ENCODE results near the gene SLIT3. TPM values are rescaled to one million over a fixed set of nuclear protein-coding genes. Genes with fewer than 3 reads are reported as not detected.

SLIT3 gene
- total and polyA plus RNA-seq, 8 donors = 1.2 to 24.5 (median 8.6) TPM

DNA sequence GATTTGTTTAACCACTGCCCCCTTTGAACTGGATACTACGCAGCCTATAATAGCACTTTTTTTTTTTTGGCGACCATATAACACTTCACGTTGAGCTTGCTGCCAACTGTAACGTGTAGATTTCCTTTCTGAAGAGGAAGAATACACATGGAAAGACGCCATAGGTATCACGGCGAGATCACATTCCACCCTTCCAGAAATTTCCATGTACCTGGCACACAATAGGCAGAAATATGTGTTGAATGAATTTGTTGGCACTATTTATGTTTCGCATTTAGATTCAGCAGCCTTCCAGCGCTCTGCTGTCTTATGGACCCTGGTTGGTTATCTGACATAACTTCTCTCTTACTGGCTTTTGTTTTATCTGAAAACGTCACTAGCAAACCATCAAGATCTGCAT is 250.3 kb downstream of the SLIT3 start:
- DNase-seq = no peak
- Histone ChIP-seq H3K9me3 (no peaks in the 10 kb centered on the region), H3K36me3 (no peaks in the 10 kb centered on the region), H3K4me3 (no peak overlapping the region), H3K27ac (no peak overlapping the region), H3K27me3 (no peaks in the 10 kb centered on the region), H3K4me1 (no peaks in the 10 kb centered on the region)
- intact Hi-C loops (cut with DNase I; ENCODE audit: low total_unique reads) = no loop called here
- WGBS, 5 donors = 59 to 82% (median 78%) methylated on average over 10 of the region's 10 CpGs
- no peak for TF ChIP-seq CTCF (IDR thresholded peaks at IDR 0.05)
- no peak for TF ChIP-seq EP300 (IDR thresholded peaks at IDR 0.05)
- no peak for TF ChIP-seq POLR2AphosphoS5 (IDR thresholded peaks at IDR 0.05)
- TF ChIP-seq POLR2A (IDR thresholded peaks at IDR 0.05) = no peak

GRCh38 chr5:169050146-169050571 is 250.8 kb downstream of the SLIT3 start:
- Histone ChIP-seq H3K4me1 (no peaks in the 10 kb centered on the region), H3K27ac (no peak overlapping the region), H3K27me3 (no peaks in the 10 kb centered on the region), H3K9me3 (no peaks in the 10 kb centered on the region), H3K4me3 (no peak overlapping the region), H3K36me3 (no peaks in the 10 kb centered on the region)
- DNase-seq = no peak
- intact Hi-C loops (cut with DNase I; ENCODE audit: low total_unique reads) = no loop called here
- TF ChIP-seq CTCF (IDR thresholded peaks at IDR 0.05) (no peak), POLR2A (IDR thresholded peaks at IDR 0.05) (no peak), POLR2AphosphoS5 (IDR thresholded peaks at IDR 0.05) (no peak), EP300 (IDR thresholded peaks at IDR 0.05) (no peak)
- 37 to 62% (median 47%) methylated on average over 2 of the region's 2 CpGs for WGBS, 5 donors

GRCh38 chr5:169049712-169050111 is 251.2 kb downstream of the SLIT3 start:
- 87 to 96% (median 91%) methylated on average over 2 of the region's 2 CpGs for WGBS, 5 donors
- Histone ChIP-seq H3K36me3 (no peaks in the 10 kb centered on the region), H3K9me3 (no peaks in the 10 kb centered on the region), H3K27me3 (no peaks in the 10 kb centered on the region), H3K4me1 (no peaks in the 10 kb centered on the region), H3K27ac (no peak overlapping the region), H3K4me3 (no peak overlapping the region)
- no peak for TF ChIP-seq CTCF (IDR thresholded peaks at IDR 0.05)
- no peak for TF ChIP-seq EP300 (IDR thresholded peaks at IDR 0.05)
- TF ChIP-seq POLR2A (IDR thresholded peaks at IDR 0.05) = no peak
- no peak for TF ChIP-seq POLR2AphosphoS5 (IDR thresholded peaks at IDR 0.05)
- DNase-seq = no peak
- intact Hi-C loops (cut with DNase I; ENCODE audit: low total_unique reads) = no loop called here

GRCh38 chr5:169048181-169049125 is 252.5 kb downstream of the SLIT3 start:
- WGBS, 5 donors = 86 to 95% (median 92%) methylated on average over 14 of the region's 14 CpGs

More at GRCh38 chr5:169048181-169049125, 252.5 kb downstream of the SLIT3 start:
- Histone ChIP-seq H3K9me3 (no peaks in the 10 kb centered on the region), H3K36me3 (no peaks in the 10 kb centered on the region), H3K27ac (no peak overlapping the region), H3K27me3 (no peaks in the 10 kb centered on the region), H3K4me1 (no peaks in the 10 kb centered on the region), H3K4me3 (no peak overlapping the region)
- intact Hi-C loops (cut with DNase I; ENCODE audit: low total_unique reads) = no loop called here
- no peak for DNase-seq
- TF ChIP-seq POLR2A (IDR thresholded peaks at IDR 0.05) (no peak), CTCF (IDR thresholded peaks at IDR 0.05) (no peak), EP300 (IDR thresholded peaks at IDR 0.05) (no peak), POLR2AphosphoS5 (IDR thresholded peaks at IDR 0.05) (no peak)

Measured in stomach (tissue), 9 donors.